ENCODE results near the gene C22orf15.

DNA sequence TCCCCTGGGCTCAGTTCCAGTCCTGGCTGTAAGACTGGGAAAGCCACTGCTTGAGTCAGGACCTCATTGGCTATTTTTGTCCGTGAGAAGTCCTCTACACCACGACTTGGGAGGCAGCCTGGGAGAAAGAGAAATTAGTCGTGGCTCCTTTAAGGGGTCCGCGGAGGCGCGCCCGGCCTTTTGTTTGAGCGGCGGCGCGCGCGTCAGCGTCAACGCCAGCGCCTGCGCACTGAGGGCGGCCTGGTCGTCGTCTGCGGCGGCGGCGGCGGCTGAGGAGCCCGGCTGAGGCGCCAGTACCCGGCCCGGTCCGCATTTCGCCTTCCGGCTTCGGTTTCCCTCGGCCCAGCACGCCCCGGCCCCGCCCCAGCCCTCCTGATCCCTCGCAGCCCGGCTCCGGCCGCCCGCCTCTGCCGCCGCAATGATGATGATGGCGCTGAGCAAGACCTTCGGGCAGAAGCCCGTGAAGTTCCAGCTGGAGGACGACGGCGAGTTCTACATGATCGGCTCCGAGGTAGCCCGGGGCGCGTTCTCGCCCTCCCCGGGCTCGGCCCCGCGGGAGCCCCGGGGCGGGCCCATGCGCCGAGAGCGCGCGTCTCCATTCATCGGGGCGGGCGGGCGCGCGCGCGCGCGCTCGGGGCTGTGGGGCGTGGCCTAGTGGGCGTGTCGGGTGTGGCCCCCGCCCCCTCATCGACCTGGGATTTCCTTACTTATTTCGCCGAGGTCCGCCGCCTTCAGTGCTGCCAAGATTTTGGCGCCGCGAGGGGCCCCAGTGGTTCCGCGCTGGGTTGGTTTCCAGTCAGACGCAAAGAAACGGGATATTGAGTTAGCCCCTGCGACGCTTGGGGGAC, 24.2 kb downstream of the C22orf15 start, which contains the start of gene SMARCB1:
- no peak for TF ChIP-seq CTCF (IDR thresholded peaks at IDR 0.05 in 8 of 11, conservative IDR thresholded peaks at IDR 0.05 in 3 of 11)
- TF ChIP-seq POLR2A (IDR thresholded peaks at IDR 0.05) = peak; percentile 8 to 50 (median 39)
